Measurements from ENCODE around the gene RTL9.
"Not testable (repeated sequence)": the region's sequence is repeated elsewhere in the genome, so short reads cannot be mapped to it uniquely, and the experiment has no call there.

The RTL9 gene

DNA sequence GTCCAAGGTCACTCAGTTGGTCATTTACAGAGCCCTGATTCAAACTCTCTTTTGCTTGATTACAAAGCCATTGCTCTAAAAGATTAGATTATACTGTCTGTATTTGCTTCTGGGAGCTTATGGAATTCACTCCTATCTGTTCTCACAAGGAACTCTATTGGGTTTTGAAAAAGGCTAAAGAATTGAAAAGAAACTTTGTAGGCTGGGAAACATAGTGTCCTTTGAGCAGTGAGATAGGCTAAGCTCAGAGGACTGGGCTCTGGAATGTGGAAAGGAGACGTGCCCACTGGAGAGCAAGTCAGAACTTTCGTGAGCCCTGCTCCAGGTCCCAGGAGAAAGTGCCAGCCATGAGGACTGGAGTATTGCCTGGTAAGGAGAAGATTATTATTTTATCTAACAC lies at the start of gene RTL9:
TSS of gene RTL9 (plus strand) at position 301 of the 400 bp plus-strand sequence. CDS start 91,770 bp downstream, outside the sequence.
- DNase-seq: no peak

DNA sequence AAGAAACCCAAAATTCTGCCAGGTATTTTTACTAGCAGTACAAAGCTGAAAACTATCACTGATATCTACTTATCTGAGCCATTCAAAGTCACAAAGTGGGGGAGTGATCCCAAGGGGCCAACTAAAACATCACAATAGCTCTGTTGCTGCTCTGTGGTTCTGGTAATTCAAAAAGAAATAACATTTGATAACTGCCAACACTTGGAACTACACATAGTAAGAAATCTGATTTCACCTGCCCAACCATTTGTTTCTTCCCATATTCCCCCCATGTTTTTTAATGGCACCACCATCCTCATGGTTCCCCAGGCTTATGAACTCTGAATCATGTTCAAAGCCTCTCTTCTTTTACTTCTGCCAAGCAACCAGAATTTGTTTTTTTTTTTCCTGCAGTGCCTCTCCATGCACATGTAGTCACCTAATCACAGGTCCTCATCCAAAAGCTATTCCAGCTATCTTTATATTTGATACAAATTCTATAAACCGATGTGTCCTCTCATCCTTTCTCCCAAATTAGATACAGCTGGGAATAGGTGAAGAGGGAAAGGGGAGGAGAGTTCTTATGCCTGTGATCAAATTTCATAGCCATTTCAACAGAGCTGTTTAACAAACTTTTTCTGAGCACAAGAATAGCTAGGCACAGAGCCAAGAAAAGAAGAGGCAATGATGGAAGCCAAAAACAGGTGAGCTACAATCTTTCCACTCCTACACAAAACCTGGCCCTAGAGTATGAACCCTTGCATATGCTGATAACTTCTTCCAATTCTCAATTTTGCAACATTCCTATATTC lies 48.5 kb upstream of the RTL9 start:
- DNase-seq: no peak

DNA sequence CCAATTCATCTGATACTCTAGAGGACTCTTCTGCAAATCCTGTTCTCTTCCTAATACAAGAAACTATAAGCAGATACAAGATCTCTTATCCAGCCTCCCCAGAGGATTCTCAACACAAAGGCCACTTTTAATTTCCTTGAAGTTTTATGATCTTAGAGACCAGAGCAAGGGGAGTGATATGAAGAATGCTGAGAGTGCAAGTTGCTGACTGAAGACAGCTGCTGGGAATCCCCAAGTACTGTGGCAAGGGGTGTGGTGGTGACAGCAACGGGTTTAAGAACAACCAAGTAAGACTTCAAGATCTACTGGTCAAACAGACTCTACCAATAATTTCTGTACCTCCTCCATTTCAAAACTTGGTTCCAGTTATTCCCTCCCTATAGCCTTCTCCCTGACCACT lies 47.8 kb upstream of the RTL9 start:
- no peak for DNase-seq

DNA sequence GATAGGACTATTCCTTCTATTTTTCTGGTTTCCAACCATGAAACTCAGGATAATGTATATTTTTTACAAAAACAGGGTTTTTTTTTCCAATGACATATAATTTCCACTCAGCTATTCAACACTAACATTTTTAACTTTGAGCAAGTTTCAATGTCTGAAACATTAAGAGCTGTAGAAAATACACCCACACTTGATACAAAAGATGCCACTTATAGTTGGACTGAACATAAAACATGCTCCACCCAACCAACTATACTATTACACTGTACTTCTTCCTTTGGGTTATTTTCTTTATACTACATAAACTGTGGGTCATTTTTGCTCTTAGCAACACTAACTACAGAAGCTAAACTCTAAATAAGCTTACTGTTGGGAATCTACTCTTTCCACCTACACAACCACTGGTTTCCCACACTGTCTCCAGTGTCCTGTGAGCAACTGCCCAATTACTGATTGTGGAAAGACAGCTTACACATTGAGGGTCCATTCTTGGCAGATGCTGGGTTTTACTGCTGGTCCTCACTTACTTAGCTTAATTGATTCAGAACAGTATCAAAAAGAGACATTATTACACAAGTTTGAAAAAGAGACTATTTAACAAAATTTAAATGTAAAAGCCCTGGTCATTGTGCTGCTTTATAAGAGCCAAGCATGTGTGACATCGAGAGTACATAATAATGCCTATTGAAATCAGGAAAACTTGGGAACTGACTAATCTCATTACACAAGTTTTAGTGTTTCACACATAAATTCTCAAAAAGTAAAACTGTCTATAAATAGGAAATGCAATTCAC lies 47.0 kb upstream of the RTL9 start:
- no peak for DNase-seq

DNA sequence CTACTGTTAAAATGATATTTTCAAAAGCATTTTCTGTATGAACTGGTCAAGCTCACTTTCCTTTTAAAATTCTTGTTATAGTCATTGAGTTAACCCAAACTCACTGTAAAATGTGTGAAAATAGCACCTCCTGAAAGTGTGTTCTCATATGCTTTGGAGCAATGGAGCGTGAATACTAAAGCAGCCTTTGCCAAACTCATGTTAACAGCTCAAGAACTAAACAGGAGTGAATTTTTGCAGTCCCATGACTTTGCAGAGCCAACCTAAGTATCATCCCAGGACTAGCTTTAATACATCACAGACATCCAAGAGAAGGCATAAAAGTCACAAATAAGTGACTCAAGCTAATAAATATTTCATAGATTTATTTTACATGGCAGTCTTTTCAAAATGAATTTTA lies 43.1 kb upstream of the RTL9 start:
- no peak for DNase-seq

DNA sequence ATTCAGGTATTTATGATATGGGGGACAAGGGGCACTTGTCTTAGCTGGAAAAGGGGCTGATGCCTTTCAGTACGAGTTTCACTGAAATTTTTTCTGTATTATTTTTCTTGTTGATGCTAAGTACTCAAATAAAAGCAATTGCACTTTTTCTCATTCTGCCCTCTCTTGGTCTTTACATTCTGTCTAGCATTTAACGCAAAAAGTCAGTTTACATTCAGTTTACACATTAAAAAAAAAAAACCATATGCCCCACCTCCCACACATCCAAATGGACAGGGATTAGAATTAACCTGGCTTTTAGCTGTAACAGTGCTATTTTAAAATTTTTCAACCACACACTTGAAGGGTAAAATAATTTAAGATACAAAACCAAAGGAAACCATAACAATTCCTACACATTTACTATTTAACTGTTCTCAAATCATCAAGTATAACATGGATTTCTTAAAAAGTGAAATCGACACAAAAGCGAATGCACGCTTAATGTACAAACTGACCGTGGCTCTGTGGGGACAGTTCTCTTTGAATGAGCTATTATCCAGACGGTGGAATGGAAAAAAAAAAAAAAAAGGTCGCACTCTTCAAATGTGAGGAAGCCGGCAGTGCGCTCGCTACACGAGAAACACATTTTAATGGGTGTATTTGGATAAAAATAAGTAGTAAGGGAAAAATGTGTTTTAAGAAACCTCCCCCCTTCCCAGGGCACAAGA lies 42.1 kb upstream of the RTL9 start:
- no peak for DNase-seq

DNA sequence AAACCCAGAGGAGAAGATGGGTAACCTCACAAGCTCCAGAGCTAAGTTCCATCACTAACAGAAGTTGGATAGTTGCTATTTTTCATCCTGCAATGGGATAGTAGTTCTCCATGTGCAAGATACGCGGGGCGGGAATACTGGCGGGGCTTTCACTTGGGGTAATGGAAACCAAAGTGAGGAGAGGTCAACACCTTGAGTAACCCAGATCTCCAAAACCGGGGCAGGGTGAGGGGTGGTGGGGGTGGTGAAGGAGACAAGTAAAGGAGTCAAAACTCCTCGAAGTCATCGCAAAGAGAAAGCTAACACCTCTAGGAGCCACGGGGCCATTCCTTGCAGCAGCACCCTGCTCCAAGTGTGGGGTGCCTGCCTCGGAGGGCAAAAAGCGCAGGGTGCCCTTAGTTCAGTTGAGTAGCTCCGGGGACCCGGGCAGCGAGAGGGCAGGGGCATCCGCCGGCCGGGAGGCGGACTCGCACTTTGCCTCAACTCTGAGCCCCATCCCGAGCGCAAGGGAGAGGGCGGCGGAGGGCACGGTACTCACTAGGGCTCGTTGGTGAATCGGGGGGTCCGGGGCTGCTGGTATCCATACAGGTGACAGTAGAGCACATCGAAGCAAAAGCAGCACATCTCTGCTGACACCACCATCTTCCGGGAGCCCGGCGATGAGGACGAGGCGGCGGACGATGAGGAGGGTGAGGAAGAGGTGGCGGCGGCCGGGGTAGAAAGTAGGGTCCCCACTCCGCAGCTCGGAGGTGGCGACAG lies 41.4 kb upstream of the RTL9 start:
- no peak for DNase-seq

DNA sequence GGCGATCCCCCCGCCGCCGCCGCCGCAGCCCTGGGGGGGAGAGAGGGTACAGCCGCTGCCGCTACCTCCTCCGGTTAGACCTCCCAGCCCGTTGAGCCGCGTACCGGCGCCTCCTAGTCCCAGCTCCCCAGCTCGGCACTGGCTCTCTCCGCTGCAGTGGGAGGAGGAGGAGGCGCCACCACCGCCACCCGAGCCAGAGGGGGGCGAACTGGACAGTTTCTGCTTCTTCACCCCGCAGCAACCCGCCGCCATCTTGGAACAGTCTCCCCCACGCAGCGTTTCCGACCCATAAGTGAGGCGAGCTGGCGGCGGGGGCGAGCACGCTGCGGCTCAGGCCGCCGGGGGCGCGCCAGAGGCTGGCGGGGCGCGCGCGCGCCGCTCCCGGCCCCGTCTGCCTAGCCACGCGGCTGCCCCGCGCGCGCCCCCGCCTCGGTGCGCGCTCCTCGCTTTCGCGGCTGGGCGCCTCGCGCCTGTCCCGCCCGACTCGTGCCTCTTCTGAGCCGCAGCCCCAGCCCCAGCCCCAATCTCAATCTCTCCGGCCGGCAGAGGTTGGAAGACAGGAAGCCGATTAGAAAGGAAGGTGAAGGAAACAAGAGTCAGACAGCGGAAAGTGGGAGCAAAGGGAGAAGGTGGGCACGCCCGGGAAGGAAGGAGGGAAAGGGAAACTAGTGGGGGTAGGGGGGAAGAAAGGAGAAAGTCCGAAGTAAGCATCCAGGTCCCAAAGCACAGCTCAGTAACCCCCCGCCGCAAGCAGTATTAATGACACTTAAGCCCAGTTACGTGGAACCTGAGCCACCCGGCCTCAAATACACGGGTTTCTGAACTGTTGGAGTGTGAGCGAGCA lies 40.6 kb upstream of the RTL9 start, which contains the start of gene AMMECR1:
TSS of gene AMMECR1 (minus strand) at position 266 of the 844 bp plus-strand sequence. CDS start at position 252, 14 bp downstream.
- DNase-seq: peak; percentile 90

DNA sequence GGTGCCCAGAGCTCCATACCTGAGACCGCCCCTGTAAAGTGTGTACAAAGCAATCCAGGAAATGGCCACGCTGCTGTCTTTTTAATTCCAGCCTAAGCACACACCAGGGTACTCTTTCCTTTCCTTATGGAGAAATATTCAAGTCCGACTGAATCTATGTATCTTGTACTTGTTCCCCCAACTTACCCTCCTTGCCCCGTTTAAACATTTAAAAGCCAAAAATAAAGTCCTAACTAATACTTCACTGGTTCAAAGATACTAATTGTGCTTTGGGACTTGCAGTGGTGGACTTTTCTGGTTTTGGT lies 40.0 kb upstream of the RTL9 start:
- DNase-seq: peak; percentile 65

DNA sequence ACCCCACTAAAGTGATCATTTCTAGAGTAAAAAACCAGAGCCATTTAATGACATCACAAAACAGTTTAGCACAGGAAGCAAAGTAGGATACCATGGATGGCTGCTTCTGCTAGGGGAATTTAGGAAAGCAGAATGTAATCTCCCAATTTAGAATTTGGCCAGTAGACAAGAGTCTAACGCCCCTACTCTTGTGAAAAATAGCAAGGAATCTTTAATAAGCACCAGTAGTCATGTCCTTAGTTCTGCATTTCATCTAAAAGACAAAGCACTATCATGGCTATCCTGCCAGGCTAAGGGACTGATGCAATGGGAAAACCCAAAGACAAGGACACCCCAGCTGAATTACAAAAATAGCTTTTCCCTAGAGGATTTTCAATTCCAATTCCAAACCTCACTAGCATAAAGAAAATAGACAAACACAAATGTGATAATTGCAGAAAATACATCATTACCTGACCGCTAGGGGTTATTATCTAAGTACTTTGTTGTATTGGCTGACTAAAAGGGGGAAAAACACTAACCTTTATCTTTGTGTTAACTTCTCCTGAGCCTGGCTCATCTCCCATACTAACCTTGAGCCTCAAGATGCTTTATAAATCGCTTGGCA lies 38.2 kb upstream of the RTL9 start:
- DNase-seq: no peak

DNA sequence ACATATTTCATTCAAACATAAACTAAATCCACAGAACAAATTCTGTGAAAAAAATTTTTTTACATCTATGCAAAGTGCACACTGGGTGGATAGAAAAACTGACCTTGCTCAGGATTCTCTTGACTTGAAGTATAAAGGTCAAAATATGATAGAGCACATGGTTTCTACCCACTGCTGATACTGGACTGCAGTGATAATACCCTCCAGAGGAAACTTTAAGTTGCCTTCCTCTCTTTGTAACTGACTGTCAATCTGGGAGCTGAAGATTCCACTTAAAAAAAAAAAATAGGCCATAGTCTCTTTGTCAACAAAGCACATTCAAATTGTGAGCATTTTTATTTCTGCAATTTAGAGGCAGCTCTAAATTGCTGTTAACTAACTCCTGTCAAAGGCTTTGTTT lies 37.6 kb upstream of the RTL9 start:
- no peak for DNase-seq

DNA sequence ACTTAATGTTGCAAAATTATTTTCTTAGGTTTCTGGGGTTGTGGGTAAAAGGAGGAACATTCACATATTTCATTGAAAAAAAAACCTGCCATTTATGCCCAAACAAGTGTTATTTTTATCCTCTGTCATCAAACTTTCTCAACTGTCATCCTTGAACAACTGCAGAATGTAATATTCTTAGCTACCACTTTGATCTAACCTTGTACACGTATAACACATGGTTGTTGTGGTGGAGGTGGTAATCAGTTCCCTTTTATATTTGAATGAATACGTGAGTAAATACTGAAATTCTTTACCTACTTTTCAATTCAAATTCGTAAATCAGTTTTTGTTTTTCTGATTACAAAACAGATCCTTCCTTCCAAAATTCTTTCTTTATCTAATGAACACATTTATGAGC lies 37.0 kb upstream of the RTL9 start:
- DNase-seq: no peak

DNA sequence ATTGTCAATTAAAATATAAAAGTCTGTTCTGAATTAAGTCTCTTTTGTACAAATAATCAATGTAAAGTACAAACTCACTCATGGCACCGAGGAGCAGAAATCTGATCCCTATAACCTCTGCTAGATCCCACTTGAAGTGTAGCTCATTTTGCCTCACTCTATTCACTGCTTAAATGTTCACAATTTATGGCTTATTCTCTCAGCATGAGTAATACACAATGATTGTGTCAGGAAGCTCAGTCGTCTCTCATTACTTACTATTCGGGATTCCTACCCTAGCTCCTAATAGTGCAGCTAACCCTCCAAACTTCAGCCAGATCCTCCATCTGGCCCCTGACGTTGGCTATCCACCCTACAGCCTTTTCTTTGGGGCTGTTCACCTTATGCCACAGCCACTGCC lies 36.0 kb upstream of the RTL9 start:
- DNase-seq: no peak

DNA sequence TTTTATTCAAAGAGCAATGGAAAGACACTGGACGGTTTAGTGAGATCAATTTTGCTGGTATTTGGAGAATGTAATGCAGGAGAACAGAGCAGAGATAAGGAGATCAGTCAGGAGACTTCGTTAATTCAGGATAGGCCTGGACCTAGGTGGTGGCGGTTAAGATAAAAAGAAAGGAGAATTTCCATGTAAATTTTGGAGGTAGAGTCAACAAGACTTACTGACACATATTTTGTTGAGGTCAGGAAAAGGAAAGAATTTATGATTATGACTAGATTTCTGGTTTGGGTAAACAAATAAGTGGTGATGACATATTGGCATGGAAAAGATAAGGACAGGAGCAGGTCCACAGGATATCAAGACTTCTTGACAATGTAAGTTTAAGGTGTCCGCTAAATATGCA lies 31.9 kb upstream of the RTL9 start:
- DNase-seq: no peak

DNA sequence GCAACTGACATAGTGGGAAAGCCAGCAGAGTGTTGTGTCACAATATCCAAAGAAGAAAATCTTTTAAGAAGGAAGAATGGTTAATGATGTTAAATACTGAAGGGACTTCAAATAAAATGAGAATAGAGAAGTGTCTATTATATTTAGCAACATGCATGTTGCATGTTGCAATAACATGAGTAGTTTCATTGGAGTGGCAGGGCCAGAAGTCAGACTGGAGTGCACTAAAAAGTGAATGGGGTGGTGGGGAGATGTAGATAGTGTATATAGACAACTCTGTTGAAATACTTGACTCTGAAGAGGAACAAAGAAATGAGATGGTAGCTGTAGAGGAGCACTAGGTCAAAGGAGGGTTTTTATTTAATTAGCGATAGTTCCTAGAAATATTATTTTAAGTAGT lies 31.3 kb upstream of the RTL9 start:
- DNase-seq: no peak

DNA sequence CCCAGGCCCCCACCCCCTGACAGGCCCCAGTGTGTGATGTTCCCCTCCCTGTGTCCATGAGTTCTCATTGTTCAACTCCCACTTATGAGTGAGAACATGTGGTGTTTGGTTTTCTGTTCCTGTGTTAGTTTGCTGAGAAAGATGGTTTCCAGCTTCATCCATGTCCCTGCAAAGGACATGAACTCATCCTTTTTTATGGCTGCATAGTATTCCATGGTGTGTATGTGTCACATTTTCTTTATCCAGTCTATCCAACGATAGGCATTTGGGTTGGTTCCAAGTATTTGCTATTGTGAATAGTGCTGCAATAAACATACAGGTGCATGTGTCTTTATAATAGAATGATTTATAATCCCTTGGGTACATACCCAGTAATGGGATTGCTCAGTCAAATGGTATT lies 30.0 kb upstream of the RTL9 start:
- not testable (repeated sequence) for DNase-seq

DNA sequence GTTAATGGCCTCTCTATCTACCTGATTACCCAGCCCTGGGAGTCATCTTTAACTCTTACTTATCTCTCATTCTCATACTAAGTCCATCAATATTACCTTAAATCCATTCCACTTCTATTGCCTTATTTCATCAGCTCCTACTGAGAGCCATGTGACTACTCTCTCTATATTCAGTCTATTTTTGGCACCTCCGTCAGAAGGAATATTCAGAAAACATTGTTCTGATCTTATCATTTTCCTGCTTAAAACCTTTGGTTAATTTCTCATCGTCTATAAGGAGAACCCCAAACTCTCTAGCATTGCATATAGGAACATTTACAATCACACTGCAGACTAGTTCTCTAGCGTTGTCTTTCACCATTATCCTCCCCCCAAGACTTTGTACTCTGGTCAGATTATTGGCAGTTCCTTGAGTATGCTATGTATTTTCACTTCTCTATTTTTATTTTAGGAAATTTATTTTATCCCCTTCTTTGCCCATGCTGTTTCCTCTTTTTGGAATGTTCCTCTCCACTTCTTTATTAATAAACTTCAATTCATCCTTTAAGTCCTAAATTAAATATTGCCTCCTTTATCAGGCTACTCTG lies 27.1 kb upstream of the RTL9 start:
- DNase-seq: no peak

DNA sequence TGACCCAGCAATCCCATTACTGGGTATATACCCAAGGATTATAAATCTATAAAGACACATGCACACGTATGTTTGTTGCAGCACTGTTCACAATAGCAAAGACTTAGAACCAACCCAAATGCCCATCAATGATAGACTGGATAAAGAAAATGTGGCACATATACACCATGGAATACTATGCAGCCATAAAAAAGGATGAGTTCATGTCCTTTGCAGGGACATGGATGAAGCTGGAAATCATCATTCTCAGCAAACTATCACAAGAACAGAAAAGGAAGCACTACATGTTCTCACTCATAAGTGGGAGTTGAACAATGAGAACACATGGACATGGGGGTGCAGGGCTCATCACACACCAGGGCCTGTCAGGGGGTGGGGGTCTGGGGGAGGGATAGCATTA lies 25.2 kb upstream of the RTL9 start:
- not testable (repeated sequence) for DNase-seq

DNA sequence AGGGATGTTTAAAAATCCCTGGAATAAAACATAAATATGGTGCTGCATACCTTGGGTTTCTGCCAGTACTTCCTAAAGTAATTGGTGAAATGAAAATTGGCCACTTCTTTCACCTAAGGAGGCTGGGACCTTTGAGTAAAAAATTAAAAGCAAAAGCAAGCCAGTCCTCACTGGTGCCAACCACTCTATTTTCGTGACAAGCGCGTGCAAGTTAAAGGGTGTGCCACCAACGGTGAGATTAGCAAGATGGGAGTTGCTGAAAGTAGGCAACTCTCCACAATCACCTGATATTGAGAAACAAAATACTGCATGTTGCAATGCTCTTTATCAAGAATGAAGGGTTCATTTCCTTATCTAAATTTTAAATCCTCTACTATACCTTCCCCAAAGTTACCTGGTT lies 19.7 kb upstream of the RTL9 start:
- DNase-seq: no peak

DNA sequence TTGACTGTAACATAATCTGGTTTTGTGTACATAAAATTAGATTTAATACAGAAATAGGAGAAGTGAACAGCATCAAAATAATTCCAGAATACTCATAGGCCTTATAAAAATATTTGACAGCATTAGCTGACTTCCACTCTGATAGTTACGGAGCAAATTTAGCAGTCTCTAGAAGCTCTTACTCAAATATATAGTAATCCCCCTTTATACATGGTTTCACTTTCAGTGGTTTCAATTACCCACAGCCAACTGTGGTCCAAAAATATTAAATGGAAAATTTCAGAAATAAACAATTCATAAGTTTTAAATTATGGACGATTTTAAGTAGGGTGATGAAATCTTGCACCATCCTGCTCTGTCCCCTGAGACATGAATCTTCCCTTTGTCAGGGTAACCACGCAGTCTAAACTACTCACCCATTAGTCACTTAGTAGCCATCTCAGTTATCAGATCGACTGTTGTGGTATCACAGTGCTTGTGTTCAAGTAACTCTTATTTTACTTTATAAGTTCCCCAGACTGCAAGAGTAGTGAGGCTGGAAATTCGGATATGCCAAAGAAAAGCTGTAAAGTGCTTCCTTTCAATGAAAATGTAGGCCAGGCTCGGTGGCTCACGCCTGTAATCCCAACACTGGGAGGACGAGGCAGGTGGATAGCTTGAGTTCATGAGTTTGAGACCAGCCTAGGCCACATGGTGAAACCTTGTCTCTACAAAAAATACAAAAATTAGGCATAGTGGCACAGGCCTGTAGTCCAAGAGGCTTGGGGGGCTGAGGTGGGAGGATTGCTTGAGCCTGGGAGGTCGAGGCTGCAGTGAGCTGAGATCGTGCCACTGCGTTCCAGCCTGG lies 17.2 kb upstream of the RTL9 start:
- no peak for DNase-seq

Data from NCI-H774 (cell line).